ENCODE measurements around the gene CCR8. TPM values are rescaled to one million over a fixed set of nuclear protein-coding genes. Genes with fewer than 3 reads are reported as not detected.
"Not testable (repeated sequence)": the region's sequence is repeated elsewhere in the genome, so short reads cannot be mapped to it uniquely, and the experiment has no call there.

The CCR8 gene
- polyA plus RNA-seq, 1 donor from 2014 or later = not detected

DNA sequence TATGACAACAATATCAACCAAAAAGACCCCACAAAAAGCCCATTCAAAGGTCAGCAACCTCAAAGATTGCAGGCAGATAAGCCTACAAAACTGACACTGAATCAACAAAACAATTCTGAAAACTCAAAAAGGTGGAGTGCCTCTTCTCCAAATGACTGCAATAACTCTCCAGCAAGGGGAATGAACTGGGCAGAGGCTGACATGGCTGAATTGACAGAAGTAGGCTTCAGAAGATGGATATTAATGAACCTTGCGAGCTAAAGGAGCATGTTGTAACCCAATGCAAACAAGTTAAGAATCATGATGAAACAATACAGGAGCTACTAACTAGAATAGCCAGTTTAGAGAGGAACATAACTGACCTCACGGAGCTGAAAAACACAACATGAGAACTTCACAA, 33.3 kb downstream of the CCR8 start:
- TF ChIP-seq RAD21 (conservative IDR thresholded peaks at IDR 0.05) (no peak), MXI1 (conservative IDR thresholded peaks at IDR 0.05; ENCODE audit: poor library complexity, severe bottlenecking) (no peak), SMC3 (conservative IDR thresholded peaks at IDR 0.05; ENCODE audit: poor library complexity) (no peak), POLR2AphosphoS5 (IDR thresholded peaks at IDR 0.05) (no peak), EP300 (conservative IDR thresholded peaks at IDR 0.05; ENCODE audit: poor library complexity, severe bottlenecking) (no peak), TAF1 (IDR thresholded peaks at IDR 0.05; ENCODE audit: low read depth) (no peak), EZH2 (IDR thresholded peaks at IDR 0.05; ENCODE audit: borderline replicate concordance, insufficient read depth, low read length, poor library complexity, severe bottlenecking) (no peak)
- TF ChIP-seq, protein P1, sequence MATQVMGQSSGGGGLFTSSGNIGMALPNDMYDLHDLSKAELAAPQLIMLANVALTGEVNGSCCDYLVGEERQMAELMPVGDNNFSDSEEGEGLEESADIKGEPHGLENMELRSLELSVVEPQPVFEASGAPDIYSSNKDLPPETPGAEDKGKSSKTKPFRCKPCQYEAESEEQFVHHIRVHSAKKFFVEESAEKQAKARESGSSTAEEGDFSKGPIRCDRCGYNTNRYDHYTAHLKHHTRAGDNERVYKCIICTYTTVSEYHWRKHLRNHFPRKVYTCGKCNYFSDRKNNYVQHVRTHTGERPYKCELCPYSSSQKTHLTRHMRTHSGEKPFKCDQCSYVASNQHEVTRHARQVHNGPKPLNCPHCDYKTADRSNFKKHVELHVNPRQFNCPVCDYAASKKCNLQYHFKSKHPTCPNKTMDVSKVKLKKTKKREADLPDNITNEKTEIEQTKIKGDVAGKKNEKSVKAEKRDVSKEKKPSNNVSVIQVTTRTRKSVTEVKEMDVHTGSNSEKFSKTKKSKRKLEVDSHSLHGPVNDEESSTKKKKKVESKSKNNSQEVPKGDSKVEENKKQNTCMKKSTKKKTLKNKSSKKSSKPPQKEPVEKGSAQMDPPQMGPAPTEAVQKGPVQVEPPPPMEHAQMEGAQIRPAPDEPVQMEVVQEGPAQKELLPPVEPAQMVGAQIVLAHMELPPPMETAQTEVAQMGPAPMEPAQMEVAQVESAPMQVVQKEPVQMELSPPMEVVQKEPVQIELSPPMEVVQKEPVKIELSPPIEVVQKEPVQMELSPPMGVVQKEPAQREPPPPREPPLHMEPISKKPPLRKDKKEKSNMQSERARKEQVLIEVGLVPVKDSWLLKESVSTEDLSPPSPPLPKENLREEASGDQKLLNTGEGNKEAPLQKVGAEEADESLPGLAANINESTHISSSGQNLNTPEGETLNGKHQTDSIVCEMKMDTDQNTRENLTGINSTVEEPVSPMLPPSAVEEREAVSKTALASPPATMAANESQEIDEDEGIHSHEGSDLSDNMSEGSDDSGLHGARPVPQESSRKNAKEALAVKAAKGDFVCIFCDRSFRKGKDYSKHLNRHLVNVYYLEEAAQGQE (IDR thresholded peaks at IDR 0.05; ENCODE audit: borderline replicate concordance) = no peak
- TF ChIP-seq, protein P2, sequence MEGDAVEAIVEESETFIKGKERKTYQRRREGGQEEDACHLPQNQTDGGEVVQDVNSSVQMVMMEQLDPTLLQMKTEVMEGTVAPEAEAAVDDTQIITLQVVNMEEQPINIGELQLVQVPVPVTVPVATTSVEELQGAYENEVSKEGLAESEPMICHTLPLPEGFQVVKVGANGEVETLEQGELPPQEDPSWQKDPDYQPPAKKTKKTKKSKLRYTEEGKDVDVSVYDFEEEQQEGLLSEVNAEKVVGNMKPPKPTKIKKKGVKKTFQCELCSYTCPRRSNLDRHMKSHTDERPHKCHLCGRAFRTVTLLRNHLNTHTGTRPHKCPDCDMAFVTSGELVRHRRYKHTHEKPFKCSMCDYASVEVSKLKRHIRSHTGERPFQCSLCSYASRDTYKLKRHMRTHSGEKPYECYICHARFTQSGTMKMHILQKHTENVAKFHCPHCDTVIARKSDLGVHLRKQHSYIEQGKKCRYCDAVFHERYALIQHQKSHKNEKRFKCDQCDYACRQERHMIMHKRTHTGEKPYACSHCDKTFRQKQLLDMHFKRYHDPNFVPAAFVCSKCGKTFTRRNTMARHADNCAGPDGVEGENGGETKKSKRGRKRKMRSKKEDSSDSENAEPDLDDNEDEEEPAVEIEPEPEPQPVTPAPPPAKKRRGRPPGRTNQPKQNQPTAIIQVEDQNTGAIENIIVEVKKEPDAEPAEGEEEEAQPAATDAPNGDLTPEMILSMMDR (IDR thresholded peaks at IDR 0.05; ENCODE audit: poor library complexity, severe bottlenecking) = no peak
- Histone ChIP-seq H3K27me3 (ENCODE audit: insufficient read depth, low read depth, low read length) (no peaks in the 10 kb centered on the region), H3K79me2 (replicated peaks; ENCODE audit: insufficient read depth, low read length) (no peaks in the 10 kb centered on the region), H3K9me3 (ENCODE audit: low read length) (no peaks in the 10 kb centered on the region), H3K4me3 (ENCODE audit: low read length) (no peak overlapping the region), H3K4me2 (ENCODE audit: low read length) (no peak overlapping the region), H2AFZ (ENCODE audit: low read depth, low read length) (no peak overlapping the region), H3K9ac (ENCODE audit: low read length) (no peak overlapping the region), H4K20me1 (ENCODE audit: insufficient read depth) (no peaks in the 10 kb centered on the region), H3K27ac (ENCODE audit: low read length) (no peak overlapping the region), H3K36me3 (ENCODE audit: insufficient read depth, low read length) (no peaks in the 10 kb centered on the region), H3F3A (ENCODE audit: insufficient read depth, low read length, poor library complexity, severe bottlenecking) (no peaks in the 10 kb centered on the region), H3K9me2 (ENCODE audit: insufficient read depth, low read length) (no peaks in the 10 kb centered on the region)

DNA sequence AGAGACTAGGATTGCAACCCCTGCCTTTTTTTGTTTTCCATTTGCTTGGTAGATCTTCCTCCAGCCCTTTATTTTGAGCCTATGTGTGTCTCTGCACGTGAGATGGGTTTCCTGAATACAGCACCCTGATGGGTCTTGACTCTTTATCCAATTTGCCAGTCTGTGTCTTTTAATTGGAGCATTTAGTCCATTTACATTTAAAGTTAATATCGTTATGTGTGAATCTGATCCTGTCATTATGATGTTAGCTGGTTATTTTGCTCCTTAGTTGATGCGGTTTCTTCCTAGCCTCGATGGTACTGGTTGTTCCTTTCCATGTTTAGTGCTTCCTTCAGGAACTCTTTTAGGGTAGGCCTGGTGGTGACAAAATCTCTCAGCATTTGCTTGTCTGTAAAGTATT, 40.9 kb downstream of the CCR8 start:
- not testable (repeated sequence) for H3K27ac ChIP-seq (ENCODE audit: low read length); H3K79me2 ChIP-seq (replicated peaks; ENCODE audit: insufficient read depth, low read length); H3K27me3 ChIP-seq (ENCODE audit: insufficient read depth, low read depth, low read length); H3K9me3 ChIP-seq (ENCODE audit: low read length); H3K9ac ChIP-seq (ENCODE audit: low read length); H3K36me3 ChIP-seq (ENCODE audit: insufficient read depth, low read length); H3K9me2 ChIP-seq (ENCODE audit: insufficient read depth, low read length); H3K4me3 ChIP-seq (ENCODE audit: low read length); H3K4me2 ChIP-seq (ENCODE audit: low read length); H2AFZ ChIP-seq (ENCODE audit: low read depth, low read length); H4K20me1 ChIP-seq (ENCODE audit: insufficient read depth); H3F3A ChIP-seq (ENCODE audit: insufficient read depth, low read length, poor library complexity, severe bottlenecking)

DNA sequence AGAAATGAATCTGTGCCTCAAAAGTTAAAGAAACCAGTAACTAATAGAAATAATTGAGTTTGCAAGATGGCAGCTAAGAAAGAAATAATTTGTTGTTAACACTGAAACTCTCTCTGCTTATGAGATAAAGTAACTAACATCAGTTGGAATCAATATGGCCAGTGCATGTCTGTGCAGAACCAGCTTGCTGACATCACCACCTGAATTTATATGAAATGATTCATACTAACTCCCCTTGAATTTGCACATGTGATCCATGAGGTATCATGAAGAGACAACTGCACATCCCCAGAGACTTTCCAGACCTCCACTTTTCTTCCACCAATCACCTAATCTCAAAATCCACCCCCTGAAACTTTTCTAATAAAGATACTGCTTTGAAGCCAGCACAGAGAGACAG, 43.3 kb downstream of the CCR8 start:
- Histone ChIP-seq H3K4me3 (ENCODE audit: low read length) (no peak overlapping the region), H3K36me3 (ENCODE audit: insufficient read depth, low read length) (no peaks in the 10 kb centered on the region), H2AFZ (ENCODE audit: low read depth, low read length) (no peak overlapping the region), H3K27me3 (ENCODE audit: insufficient read depth, low read depth, low read length) (no peaks in the 10 kb centered on the region), H3K9me2 (ENCODE audit: insufficient read depth, low read length) (no peaks in the 10 kb centered on the region), H3K79me2 (replicated peaks; ENCODE audit: insufficient read depth, low read length) (no peaks in the 10 kb centered on the region), H3K9ac (ENCODE audit: low read length) (no peak overlapping the region), H3F3A (ENCODE audit: insufficient read depth, low read length, poor library complexity, severe bottlenecking) (no peaks in the 10 kb centered on the region), H3K27ac (ENCODE audit: low read length) (no peak overlapping the region), H3K9me3 (ENCODE audit: low read length) (no peaks in the 10 kb centered on the region), H4K20me1 (ENCODE audit: insufficient read depth) (no peaks in the 10 kb centered on the region), H3K4me2 (ENCODE audit: low read length) (no peak overlapping the region)
- TF ChIP-seq EZH2 (IDR thresholded peaks at IDR 0.05; ENCODE audit: borderline replicate concordance, insufficient read depth, low read length, poor library complexity, severe bottlenecking) (no peak), POLR2AphosphoS5 (IDR thresholded peaks at IDR 0.05) (no peak), MXI1 (conservative IDR thresholded peaks at IDR 0.05; ENCODE audit: poor library complexity, severe bottlenecking) (no peak), SMC3 (conservative IDR thresholded peaks at IDR 0.05; ENCODE audit: poor library complexity) (no peak), EP300 (conservative IDR thresholded peaks at IDR 0.05; ENCODE audit: poor library complexity, severe bottlenecking) (no peak), TAF1 (IDR thresholded peaks at IDR 0.05; ENCODE audit: low read depth) (no peak), RAD21 (conservative IDR thresholded peaks at IDR 0.05) (no peak)
- TF ChIP-seq, protein P2 (IDR thresholded peaks at IDR 0.05; ENCODE audit: poor library complexity, severe bottlenecking) = no peak
- TF ChIP-seq, protein P1 (IDR thresholded peaks at IDR 0.05; ENCODE audit: borderline replicate concordance) = no peak

All from neural cell (in vitro differentiated cells).